Measurements from ENCODE around the gene WDR36.

Gene WDR36

DNA sequence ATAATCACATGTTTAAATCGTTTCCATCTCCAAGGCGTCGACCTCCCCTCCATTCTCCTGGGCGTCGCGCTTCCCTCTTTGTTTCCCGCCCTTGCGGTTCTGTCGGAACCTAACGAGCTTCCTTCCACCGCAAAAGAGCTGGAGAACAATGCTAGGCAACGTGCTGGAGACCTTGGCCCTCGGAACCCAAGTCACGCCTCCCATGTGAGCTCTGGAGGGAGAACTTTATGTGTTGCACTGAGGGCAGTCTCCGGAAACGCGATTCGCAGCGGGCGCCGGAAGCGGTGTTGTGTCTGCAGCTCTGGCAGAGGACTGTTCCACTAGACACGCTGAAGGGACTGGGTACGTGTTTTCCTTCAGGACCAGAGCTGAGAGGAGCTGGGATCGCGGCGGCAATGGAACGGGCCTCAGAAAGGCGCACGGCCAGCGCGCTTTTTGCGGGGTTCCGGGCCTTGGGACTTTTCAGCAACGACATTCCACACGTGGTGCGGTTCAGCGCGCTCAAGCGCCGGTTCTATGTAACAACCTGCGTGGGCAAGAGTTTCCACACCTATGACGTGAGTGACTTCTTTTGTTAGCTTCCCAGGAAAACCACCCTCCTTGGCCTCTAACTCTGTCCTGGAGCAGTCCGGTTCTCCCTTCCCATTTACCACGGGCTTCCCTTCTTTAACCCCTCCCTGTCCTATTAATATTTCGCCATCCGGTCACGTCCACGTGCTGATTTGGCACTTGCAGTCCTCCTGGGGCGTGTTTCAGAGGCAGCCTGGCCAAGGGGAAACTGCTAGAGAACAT, at the start of gene WDR36:
TSS of gene WDR36 (plus strand) at position 287 of the 792 bp plus-strand sequence. CDS start at position 396, 109 bp downstream.
- peak; percentile 79 to 84 (median 81) for DNase-seq (ENCODE audit: low read depth in 3 of 3)

DNA sequence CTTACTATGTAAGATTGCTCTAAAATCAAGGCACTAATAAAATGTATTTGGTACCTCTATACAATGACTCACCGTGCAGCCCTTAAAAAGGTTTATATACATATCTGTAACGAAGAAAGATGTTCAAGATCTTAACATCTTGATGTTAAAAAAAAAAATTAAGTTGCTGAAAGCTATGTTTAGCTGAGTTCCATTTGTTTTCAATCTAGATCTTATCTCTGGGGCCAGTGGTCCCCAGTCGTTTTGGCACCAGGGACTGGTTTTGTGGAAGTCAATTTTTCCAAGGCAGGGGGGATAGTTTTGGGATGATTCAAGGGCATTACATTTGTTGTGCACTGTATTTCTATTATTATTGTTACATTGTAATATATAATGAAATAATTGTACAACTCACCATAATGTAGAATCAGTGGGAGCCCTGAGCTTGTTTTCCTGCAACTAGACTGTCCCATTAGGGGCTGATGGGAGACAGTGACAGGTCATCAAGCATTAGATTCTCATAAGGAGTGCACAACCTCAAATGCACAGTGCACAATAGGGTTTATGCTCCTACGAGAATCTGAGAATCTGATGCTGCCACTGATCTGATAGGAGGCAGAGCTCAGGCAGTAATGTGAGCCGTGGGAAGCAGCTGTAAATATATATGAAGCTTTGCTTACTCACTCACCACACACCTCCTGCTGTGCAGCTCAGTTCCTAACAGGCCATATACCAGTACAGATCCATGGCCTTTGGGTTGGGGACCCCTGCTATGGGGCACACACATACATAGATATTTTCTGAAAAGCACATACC, 48.2 kb upstream of the WDR36 start:
- no peak for DNase-seq (ENCODE audit: low read depth in 3 of 3)

DNA sequence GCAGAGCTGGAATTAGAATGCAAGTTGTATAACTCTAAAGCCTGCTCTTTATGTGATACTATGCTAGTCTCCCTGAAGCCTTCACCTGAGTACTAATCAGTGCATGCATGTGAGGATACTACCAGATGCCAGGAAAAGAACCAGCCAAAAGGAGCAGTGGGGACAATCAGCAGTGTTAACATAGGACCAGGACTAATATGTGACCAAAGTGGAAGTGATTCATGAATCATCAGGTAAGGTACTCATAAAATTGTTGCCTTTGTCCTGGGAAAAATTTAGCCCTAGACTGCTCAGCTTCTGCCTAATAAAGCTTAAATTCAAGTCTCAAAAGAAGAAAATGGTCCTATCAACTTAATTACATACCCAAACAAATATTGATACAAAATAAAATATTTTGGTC, 34.1 kb upstream of the WDR36 start:
- DNase-seq (ENCODE audit: low read depth in 3 of 3): no peak

DNA sequence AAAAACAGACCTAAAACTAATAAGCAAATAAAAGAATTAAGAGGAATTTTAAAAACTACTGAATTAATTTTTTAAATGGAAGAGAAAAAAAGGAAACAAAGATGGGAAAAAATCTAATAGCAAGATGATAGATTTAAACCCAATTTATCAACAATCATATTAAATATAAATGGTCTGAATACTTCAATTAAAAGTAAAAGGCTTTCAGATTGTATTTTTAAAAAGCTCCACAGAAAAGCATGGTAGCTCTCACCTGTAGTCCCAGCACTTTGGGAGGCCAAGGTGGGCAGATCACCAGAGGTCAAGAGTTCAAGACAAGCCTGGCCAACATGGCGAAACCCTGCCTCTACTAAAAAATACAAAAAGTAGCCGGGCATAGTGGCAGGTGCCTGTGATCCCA, 32.0 kb upstream of the WDR36 start:
- DNase-seq (ENCODE audit: low read depth in 3 of 3): no peak

GRCh38 chr5:111061618-111062017, 30.5 kb upstream of the WDR36 start:
- DNase-seq (ENCODE audit: low read depth in 3 of 3): no peak

GRCh38 chr5:111063709-111064322, 28.3 kb upstream of the WDR36 start:
- DNase-seq (ENCODE audit: low read depth in 3 of 3): no peak

DNA sequence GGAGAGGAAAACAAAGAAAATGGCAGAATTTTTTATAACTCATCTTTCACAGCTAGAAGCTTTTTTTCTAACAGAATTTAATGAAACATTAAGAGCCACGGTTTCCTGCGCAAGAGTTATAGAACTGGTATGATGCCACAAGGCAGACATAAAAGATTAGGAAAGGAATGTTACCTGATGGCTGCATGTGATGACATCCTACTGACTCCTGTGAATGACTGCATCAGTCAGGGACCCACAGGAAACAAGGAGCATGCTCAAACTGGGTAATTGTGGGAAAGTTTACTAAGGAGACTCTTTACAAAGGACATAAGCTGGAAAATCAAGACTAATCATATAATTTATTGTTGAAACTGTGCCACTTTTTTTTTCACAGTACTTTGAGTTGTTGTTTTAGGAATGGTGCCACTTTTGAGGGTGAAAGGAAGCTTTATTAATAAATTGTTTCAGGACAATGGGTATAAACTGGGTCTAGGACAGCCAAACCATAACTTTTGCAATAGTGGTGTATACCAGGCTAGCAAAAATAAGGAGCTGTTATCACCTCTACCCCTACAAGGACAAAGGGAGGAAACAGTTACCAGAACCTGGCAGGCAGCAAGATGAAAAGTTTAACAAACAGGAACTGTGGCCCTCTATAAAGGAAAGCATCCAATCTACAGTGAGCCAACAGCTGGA, 25.7 kb upstream of the WDR36 start:
- DNase-seq (ENCODE audit: low read depth in 3 of 3): no peak

DNA sequence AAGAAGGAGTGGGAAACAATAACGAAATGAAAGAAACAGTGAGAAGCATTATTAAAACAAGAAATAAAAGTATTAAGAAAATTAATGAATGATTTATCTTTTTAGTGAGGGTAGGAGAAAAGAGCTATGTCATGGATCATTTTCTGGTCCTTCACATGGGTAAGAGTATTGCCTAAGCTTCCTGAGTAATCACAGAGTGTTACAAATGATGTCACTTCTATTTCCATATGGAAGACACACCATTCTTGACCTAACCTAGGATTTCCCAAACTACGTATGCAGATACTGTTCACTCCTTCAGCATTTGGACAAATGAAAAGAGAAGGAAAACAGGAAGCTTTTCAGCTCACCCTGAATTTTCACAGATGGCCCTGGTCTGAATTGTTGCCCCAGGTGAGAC, 23.9 kb upstream of the WDR36 start:
- no peak for DNase-seq (ENCODE audit: low read depth in 3 of 3)

- DNase-seq (ENCODE audit: low read depth in 3 of 3): no peak
Observed at GRCh38 chr5:111069839-111070238, 22.3 kb upstream of the WDR36 start.

GRCh38 chr5:111070272-111071134, 21.6 kb upstream of the WDR36 start:
- peak in 1 of 3 donors; percentile 35 for DNase-seq (ENCODE audit: low read depth in 3 of 3)

- no peak for DNase-seq (ENCODE audit: low read depth in 3 of 3)
Observed at GRCh38 chr5:111071413-111071812, 20.7 kb upstream of the WDR36 start, which contains the start of gene TSLP. TSLP (plus strand) TSS chr5:111071713; CDS start chr5:111071891, 178 bp downstream.

DNA sequence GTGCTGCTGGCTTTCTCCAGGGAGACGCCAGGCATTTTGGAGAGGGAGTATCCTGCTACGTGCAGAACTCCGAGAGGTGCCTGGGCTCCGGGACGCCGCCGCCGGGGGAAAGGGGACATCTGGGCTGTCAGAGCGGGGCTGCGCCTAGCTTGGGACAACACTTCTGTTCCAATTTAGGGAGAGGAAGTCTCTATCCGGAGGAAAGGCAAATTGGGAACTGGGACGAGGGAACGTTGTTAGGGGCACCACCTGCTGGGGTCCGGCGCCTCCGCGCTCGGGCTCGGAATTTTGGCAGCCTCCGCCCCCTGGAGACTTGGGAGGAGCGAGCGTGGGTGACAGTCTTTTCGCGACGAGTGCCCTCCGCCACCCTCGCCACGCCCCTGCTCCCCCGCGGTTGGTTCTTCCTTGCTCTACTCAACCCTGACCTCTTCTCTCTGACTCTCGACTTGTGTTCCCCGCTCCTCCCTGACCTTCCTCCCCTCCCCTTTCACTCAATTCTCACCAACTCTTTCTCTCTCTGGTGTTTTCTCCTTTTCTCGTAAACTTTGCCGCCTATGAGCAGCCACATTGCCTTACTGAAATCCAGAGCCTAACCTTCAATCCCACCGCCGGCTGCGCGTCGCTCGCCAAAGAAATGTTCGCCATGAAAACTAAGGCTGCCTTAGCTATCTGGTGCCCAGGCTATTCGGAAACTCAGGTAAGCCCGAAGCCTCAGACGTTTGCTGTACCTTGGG, 19.0 kb upstream of the WDR36 start:
- DNase-seq (ENCODE audit: low read depth in 3 of 3): peak in 2 of 3 donors; percentile 29 to 40

- no peak for DNase-seq (ENCODE audit: low read depth in 3 of 3)
Observed at GRCh38 chr5:111074244-111074643, 17.9 kb upstream of the WDR36 start.

- DNase-seq (ENCODE audit: low read depth in 3 of 3): no peak
Observed at GRCh38 chr5:111075520-111075919, 16.6 kb upstream of the WDR36 start.

DNA sequence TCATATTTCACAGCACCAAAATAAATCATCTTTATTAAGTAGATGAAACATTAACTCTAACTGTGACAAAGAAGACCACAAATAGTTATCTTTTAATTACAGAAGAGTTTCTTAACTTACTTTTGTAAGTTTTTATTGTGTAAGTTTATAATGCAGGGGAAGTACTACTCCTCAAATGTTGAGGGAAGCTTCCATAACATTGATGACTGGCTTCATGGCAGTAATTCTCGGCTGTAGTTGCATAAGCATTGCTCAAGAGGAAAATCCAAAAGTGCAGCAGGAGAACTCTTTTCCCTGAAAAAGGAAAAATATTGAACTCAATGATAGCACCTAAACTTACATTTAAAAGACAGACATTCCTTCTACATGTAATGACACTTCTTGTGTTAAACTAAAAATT, 16.1 kb upstream of the WDR36 start:
- DNase-seq (ENCODE audit: low read depth in 3 of 3): no peak

- no peak for DNase-seq (ENCODE audit: low read depth in 3 of 3)
Observed at GRCh38 chr5:111077678-111078077, 14.5 kb upstream of the WDR36 start.

GRCh38 chr5:111079846-111080245, 12.3 kb upstream of the WDR36 start:
- no peak for DNase-seq (ENCODE audit: low read depth in 3 of 3)

- no peak for DNase-seq (ENCODE audit: low read depth in 3 of 3)
Observed at GRCh38 chr5:111083323-111083722, 8.8 kb upstream of the WDR36 start.

DNA sequence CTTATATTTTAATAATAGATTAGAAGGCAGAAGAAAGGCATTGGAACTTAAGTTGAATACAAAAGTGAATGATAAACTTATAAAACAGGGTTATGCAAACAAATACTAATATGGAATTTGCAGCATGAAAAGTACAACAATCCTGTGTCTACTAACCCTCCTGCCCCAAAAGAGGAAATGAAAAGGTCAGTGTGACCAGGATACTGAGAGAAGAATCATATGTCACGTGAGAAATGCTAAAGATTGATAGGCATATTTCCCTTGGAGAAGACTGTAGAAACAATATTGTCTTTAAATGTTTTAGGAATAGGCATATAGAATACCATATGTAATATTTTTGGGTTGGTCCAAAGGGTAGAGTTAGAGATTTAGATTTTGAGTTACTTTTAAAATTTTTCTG, 3.8 kb downstream of the WDR36 start:
- no peak for DNase-seq (ENCODE audit: low read depth in 3 of 3)

- no peak for DNase-seq (ENCODE audit: low read depth in 3 of 3)
Observed at GRCh38 chr5:111099058-111099778, 7.1 kb downstream of the WDR36 start.
